ENCODE measurements around the gene CHRM5.

DNA sequence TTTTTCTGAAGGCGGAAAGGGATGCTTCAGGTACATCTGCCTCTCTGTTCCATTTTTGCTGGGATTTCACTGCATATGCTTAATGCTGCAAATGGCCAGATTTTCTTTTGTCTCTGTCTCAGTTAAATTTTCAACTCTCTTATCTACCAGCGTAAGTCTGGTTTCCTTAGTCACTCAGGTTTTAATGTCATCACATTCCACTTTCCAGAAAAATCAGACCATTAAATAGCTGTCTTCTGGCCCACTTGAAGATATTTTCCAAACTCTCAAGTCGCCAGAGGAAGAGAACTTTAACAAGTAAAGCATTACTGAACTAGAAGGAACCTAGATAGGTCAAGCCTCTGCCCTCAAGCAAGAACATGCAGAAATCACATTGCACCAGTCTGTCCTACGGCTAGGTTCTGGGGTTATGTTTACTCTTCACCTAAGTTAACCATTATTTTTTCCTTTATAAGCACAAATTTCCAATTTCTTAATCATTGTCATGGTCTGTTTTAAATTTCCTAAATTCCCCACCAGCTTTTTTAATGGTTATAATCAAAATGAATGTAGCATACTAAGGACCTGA, 44.2 kb downstream of the CHRM5 start:
- TF ChIP-seq, protein P1, sequence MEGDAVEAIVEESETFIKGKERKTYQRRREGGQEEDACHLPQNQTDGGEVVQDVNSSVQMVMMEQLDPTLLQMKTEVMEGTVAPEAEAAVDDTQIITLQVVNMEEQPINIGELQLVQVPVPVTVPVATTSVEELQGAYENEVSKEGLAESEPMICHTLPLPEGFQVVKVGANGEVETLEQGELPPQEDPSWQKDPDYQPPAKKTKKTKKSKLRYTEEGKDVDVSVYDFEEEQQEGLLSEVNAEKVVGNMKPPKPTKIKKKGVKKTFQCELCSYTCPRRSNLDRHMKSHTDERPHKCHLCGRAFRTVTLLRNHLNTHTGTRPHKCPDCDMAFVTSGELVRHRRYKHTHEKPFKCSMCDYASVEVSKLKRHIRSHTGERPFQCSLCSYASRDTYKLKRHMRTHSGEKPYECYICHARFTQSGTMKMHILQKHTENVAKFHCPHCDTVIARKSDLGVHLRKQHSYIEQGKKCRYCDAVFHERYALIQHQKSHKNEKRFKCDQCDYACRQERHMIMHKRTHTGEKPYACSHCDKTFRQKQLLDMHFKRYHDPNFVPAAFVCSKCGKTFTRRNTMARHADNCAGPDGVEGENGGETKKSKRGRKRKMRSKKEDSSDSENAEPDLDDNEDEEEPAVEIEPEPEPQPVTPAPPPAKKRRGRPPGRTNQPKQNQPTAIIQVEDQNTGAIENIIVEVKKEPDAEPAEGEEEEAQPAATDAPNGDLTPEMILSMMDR (IDR thresholded peaks at IDR 0.05), result no peak
- no peak for TF ChIP-seq ZFX (IDR thresholded peaks at IDR 0.05; ENCODE audit: borderline replicate concordance)

All from 22Rv1 (cell line).